Measurements from ENCODE around the gene REG4. TPM values are rescaled to one million over a fixed set of nuclear protein-coding genes. Genes with fewer than 3 reads are reported as not detected.

The REG4 gene
- total RNA-seq, 1 donor from 2014 or later = 0.16 TPM

- peaks cover 25% of the 10 kb centered on the region for H3K27me3 Mint-ChIP-seq (ENCODE audit: low read depth)
- no peak overlapping the region for H3K4me3 Mint-ChIP-seq
- H3K36me3 Mint-ChIP-seq = no peaks in the 10 kb centered on the region
- H3K4me1 Mint-ChIP-seq = peaks cover 20% of the 10 kb centered on the region
- no peaks in the 10 kb centered on the region for H3K9me3 Mint-ChIP-seq
- TF ChIP-seq, protein P1, sequence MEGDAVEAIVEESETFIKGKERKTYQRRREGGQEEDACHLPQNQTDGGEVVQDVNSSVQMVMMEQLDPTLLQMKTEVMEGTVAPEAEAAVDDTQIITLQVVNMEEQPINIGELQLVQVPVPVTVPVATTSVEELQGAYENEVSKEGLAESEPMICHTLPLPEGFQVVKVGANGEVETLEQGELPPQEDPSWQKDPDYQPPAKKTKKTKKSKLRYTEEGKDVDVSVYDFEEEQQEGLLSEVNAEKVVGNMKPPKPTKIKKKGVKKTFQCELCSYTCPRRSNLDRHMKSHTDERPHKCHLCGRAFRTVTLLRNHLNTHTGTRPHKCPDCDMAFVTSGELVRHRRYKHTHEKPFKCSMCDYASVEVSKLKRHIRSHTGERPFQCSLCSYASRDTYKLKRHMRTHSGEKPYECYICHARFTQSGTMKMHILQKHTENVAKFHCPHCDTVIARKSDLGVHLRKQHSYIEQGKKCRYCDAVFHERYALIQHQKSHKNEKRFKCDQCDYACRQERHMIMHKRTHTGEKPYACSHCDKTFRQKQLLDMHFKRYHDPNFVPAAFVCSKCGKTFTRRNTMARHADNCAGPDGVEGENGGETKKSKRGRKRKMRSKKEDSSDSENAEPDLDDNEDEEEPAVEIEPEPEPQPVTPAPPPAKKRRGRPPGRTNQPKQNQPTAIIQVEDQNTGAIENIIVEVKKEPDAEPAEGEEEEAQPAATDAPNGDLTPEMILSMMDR (IDR thresholded peaks at IDR 0.05; ENCODE audit: unreplicated experiment) = no peak
- no peak for DNase-seq (ENCODE audit: low spot score in 2 of 2, unreplicated experiment in 2 of 2)
- H3K27ac Mint-ChIP-seq = no peak overlapping the region
These were observed 4.8 kb downstream of the REG4 start for GRCh38 chr1:119806489-119806888.

GRCh38 chr1:119805746-119806145, 5.5 kb downstream of the REG4 start:
- no peak overlapping the region for H3K27ac Mint-ChIP-seq
- TF ChIP-seq, protein P1 (IDR thresholded peaks at IDR 0.05; ENCODE audit: unreplicated experiment) = no peak
- no peaks in the 10 kb centered on the region for H3K9me3 Mint-ChIP-seq
- no peak overlapping the region for H3K4me3 Mint-ChIP-seq
- no peak for DNase-seq (ENCODE audit: low spot score in 2 of 2, unreplicated experiment in 2 of 2)
- peaks cover 13% of the 10 kb centered on the region for H3K4me1 Mint-ChIP-seq
- peaks cover 25% of the 10 kb centered on the region for H3K27me3 Mint-ChIP-seq (ENCODE audit: low read depth)
- no peaks in the 10 kb centered on the region for H3K36me3 Mint-ChIP-seq

DNA sequence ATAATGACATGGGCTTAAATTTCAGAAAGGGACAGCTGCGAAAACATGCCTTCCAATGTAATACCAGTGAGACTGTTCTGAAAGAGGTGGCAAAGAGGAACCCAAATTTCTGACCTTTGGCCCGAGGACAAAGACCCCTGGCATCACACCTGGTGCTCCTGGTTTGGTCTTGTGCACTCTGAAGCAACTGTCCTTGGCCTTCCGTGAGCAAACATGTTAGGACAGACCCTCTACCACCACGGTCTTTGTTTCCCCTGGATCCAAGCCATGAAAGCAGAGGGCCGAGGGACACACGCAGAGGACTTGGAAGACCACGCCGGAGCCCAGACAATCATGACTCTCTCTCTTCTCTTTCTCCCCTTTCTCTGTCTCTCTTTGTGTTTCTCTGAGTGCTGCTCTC, 6.0 kb downstream of the REG4 start:
- Mint-ChIP-seq H3K4me1 (peaks cover 13% of the 10 kb centered on the region), H3K27me3 (ENCODE audit: low read depth) (peaks cover 25% of the 10 kb centered on the region), H3K9me3 (no peaks in the 10 kb centered on the region), H3K27ac (no peak overlapping the region), H3K4me3 (no peak overlapping the region), H3K36me3 (no peaks in the 10 kb centered on the region)
- DNase-seq (ENCODE audit: low spot score in 2 of 2, unreplicated experiment in 2 of 2) = no peak
- TF ChIP-seq, protein P1 (IDR thresholded peaks at IDR 0.05; ENCODE audit: unreplicated experiment) = no peak

GRCh38 chr1:119799599-119800177, 11.6 kb downstream of the REG4 start:
- Mint-ChIP-seq H3K36me3 (no peaks in the 10 kb centered on the region), H3K27me3 (ENCODE audit: low read depth) (no peaks in the 10 kb centered on the region), H3K9me3 (no peaks in the 10 kb centered on the region), H3K4me1 (peaks cover 19% of the 10 kb centered on the region), H3K4me3 (no peak overlapping the region), H3K27ac (no peak overlapping the region)
- DNase-seq (ENCODE audit: low spot score in 2 of 2, unreplicated experiment in 2 of 2) = no peak
- TF ChIP-seq, protein P1 (IDR thresholded peaks at IDR 0.05; ENCODE audit: unreplicated experiment) = no peak

DNA sequence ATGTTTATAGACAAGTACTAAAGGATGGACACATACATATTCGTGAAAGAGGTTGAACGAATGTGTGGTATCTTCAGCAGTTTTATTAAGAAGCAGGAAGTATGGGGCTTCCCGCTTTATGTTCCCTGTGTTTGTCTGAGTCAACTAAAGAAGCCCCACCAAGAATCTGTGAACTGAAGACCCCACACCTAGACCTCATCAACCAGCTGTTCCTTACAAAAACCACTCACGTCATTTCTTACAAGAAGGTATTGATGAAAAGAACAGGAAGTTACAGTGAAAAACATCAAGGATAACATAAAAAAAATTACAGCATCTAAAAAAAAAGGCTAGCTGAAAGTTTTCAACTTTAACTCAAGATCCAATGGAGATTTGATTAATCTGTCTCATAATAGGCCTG, 12.3 kb downstream of the REG4 start:
- H3K36me3 Mint-ChIP-seq = no peaks in the 10 kb centered on the region
- H3K27me3 Mint-ChIP-seq (ENCODE audit: low read depth) = no peaks in the 10 kb centered on the region
- TF ChIP-seq, protein P1 (IDR thresholded peaks at IDR 0.05; ENCODE audit: unreplicated experiment) = no peak
- no peak overlapping the region for H3K4me3 Mint-ChIP-seq
- H3K27ac Mint-ChIP-seq = no peak overlapping the region
- no peak for DNase-seq (ENCODE audit: low spot score in 2 of 2, unreplicated experiment in 2 of 2)
- no peaks in the 10 kb centered on the region for H3K9me3 Mint-ChIP-seq
- peaks cover 21% of the 10 kb centered on the region for H3K4me1 Mint-ChIP-seq

- TF ChIP-seq, protein P1 (IDR thresholded peaks at IDR 0.05; ENCODE audit: unreplicated experiment) = no peak
- Mint-ChIP-seq H3K4me3 (no peak overlapping the region), H3K27me3 (ENCODE audit: low read depth) (no peaks in the 10 kb centered on the region), H3K9me3 (no peaks in the 10 kb centered on the region), H3K27ac (no peak overlapping the region), H3K36me3 (no peaks in the 10 kb centered on the region), H3K4me1 (peaks cover 24% of the 10 kb centered on the region)
- DNase-seq (ENCODE audit: low spot score in 2 of 2, unreplicated experiment in 2 of 2) = no peak
These were observed 13.7 kb downstream of the REG4 start for GRCh38 chr1:119797606-119798005.

Measured in mesothelial cell of epicardium (in vitro differentiated cells).